K562 (cell line): ENCODE results near the gene SELENOW. TPM values are rescaled to one million over a fixed set of nuclear protein-coding genes. Genes with fewer than 3 reads are reported as not detected.
A peak's percentile ranks its signal among the peaks of the same experiment; 100 is the strongest.

Source experiments
- ATAC-seq: fragments of 200-7000 bp; cut with Tn5 transposase; 3 replicates; pipeline ENCODE4 v1.9.1; 2020; ENCODE audit warnings: moderate library complexity
- BruUV-seq: library from RNA; stranded (reverse); fragments of 400-500 nt; replicated peaks from 2 replicates; lab custom pipeline; 2021; lab: Mats Ljungman, UMichigan
- CTCF ChIA-PET: fragments of 300-600 bp; formaldehyde crosslinking; extraction: SDS; loops from one replicate; lab custom pipeline; 2021; ENCODE audit warnings: low intra/inter-chr PET ratio; lab: Yijun Ruan, JAX
- POLR2A ChIA-PET: fragments of 300-600, 350-650 bp; sonication (Branson Sonifier 250); formaldehyde crosslinking; extraction: SDS; loops from one replicate; lab custom pipeline; 2021; ENCODE audit warnings: antibody characterized with exemption, inconsistent platforms; lab: Yijun Ruan, JAX
- DNase-seq, 4 experiments: peaks; one replicate each; pipeline versions ENCODE4 v3.0.0 to v3.0.0-alpha.2; 2011 to 2018; ENCODE audit warnings: low spot score in 3 of 4, mixed read lengths in 3 of 4; ENCODE audit errors: extremely low read depth in 1 of 4
- FAIRE-seq: peaks from 2 replicates; lab custom pipeline; 2011; peaks lifted over from hg19 to GRCh38; lab: Jason Lieb, UNC
- H2AFZ ChIP-seq: 2 replicates; pipeline ENCODE4 v1.6.0; 2011; ENCODE audit warnings: low read depth, low read length, control low read depth, inconsistent platforms
- H3K27ac ChIP-seq: fragments of 200-600 bp; 3 replicates; pipeline ENCODE4 v1.8.0; 2011; ENCODE audit warnings: low read depth, mild to moderate bottlenecking, control low read depth, inconsistent platforms, low read length, moderate library complexity, mixed read lengths; ENCODE audit errors: extremely low read depth
- H3K27me3 ChIP-seq, 2 experiments: fragments of 300-600 bp in 1 of 2; 2 replicates in 1 of 2; 3 replicates in 1 of 2; pipeline versions ENCODE4 v1.6.0 to v1.8.0; 2011; ENCODE audit warnings: inconsistent platforms in 2 of 2, low read length in 2 of 2, mild to moderate bottlenecking in 1 of 2, mixed read lengths in 1 of 2, moderate library complexity in 1 of 2; ENCODE audit not compliant: control insufficient read depth in 2 of 2, insufficient read depth in 2 of 2
- H3K36me3 ChIP-seq: fragments of 300-600 bp; 3 replicates; pipeline ENCODE4 v1.8.0; 2011; ENCODE audit warnings: mild to moderate bottlenecking, low read length, inconsistent platforms; ENCODE audit not compliant: control insufficient read depth, insufficient read depth
- H3K4me1 ChIP-seq, 2 experiments: fragments of 200-600 bp in 1 of 2; replicated peaks in 1 of 2; 2 replicates in 1 of 2; 3 replicates in 1 of 2; pipeline versions ENCODE4 v1.5.1 to v1.8.0; 2011; ENCODE audit warnings: inconsistent platforms in 2 of 2, low read length in 2 of 2, mild to moderate bottlenecking in 1 of 2, mixed read lengths in 1 of 2, moderate library complexity in 1 of 2; ENCODE audit not compliant: control insufficient read depth in 2 of 2, insufficient read depth in 2 of 2
- H3K4me2 ChIP-seq: 2 replicates; pipeline ENCODE4 v1.6.1; 2011; ENCODE audit warnings: low read length, control low read depth, inconsistent platforms, mixed read lengths; ENCODE audit not compliant: insufficient read depth
- H3K4me3 ChIP-seq: fragments of 200-600 bp; sonication (generic), shearing (Covaris generic); 2 replicates; pipeline ENCODE4 v1.5.1; 2016; ENCODE audit warnings: control low read depth, inconsistent platforms
- H3K79me2 ChIP-seq: fragments of 200-600 bp; 3 replicates; pipeline ENCODE4 v1.8.0; 2011; ENCODE audit warnings: low read length, inconsistent platforms; ENCODE audit not compliant: control insufficient read depth, insufficient read depth
- H3K9ac ChIP-seq, 2 experiments: 2 replicates each; pipeline versions ENCODE4 v1.6.0 to v1.6.1; 2011; ENCODE audit warnings: low read depth in 2 of 2, low read length in 2 of 2, control low read depth in 1 of 2, inconsistent platforms in 1 of 2, mild to moderate bottlenecking in 1 of 2, mixed read lengths in 1 of 2; ENCODE audit not compliant: insufficient read depth in 1 of 2
- H3K9me1 ChIP-seq: one replicate; pipeline ENCODE4 v1.6.0; 2011; ENCODE audit warnings: inconsistent platforms, mild to moderate bottlenecking, low read length, moderate library complexity; ENCODE audit not compliant: control insufficient read depth, insufficient read depth
- H3K9me3 ChIP-seq: replicated peaks from 2 replicates; pipeline ENCODE4 v1.5.1; 2011; ENCODE audit warnings: low read depth, low read length, inconsistent platforms; ENCODE audit not compliant: control insufficient read depth, insufficient read depth
- H4K20me1 ChIP-seq: replicated peaks from 2 replicates; pipeline ENCODE4 v1.6.1; 2011; ENCODE audit warnings: low read length, inconsistent platforms, mixed read lengths; ENCODE audit not compliant: control insufficient read depth, insufficient read depth
- ARNT ChIP-seq, 2 experiments: fragments of 450-650 bp; IDR thresholded peaks; 2 replicates each; pipeline ENCODE4 v1.6.1; 2016; ENCODE audit warnings: mild to moderate bottlenecking in 1 of 2
- CBFA2T3 ChIP-seq: fragments of 450-650 bp; IDR thresholded peaks from 2 replicates; pipeline ENCODE4 v1.6.1; 2017
- NCOA1 ChIP-seq: fragments of 450-650 bp; IDR thresholded peaks from 2 replicates; pipeline ENCODE4 v1.6.1; 2016; ENCODE audit warnings: low read depth
- ZNF324 ChIP-seq: fragments of 250-450 bp; sonication (Bioruptor Pico); IDR thresholded peaks from 2 replicates; pipeline ENCODE4 v1.4.0; 2020; ENCODE audit warnings: mild to moderate bottlenecking
- WGBS: fragments of 100-300 bp; shearing (Covaris generic); methylation state at CpG from one replicate; pipeline ENCODE4 v1.1.6; 2016; ENCODE audit warnings: low coverage, mixed read lengths; ENCODE audit not compliant: insufficient coverage; ENCODE audit errors: missing lambda C conversion rate; 5-methylcytosine and 5-hydroxymethylcytosine counted together
- in situ Hi-C: fragments of 300-500 bp; cut with MboI; formaldehyde crosslinking; loops from 4 replicates; pipeline ENCODE4 v1.15.0; 2018; ENCODE audit warnings: inconsistent platforms, mixed read lengths
- intact Hi-C: fragments of 100-400 bp; cut with micrococcal nuclease; formaldehyde crosslinking; loops from 2 replicates; pipeline ENCODE4 v1.14.2; 2022
- polyA plus RNA-seq, 8 experiments: library from polyadenylated mRNA; depleted of rRNA in 4 of 8; stranded (reverse) in 5 of 8; unstranded in 3 of 8; fragments of >200 nt; fragmentation: Nextera tagmentation in 2 of 8; fragmentation: Illumina TruSeq in 1 of 8; extraction: Ambion mirVana in 2 of 8; extraction: Trizol in 1 of 8; gene quantifications; 2 replicates each; pipeline versions ENCODE4 v1.2.1 to v1.2.3, GENCODE V29; 2011 to 2014; ENCODE audit warnings: inconsistent platforms in 1 of 8, missing spikeins in 1 of 8
- total RNA-seq, 7 experiments: library from RNA; depleted of rRNA in 6 of 7; stranded (reverse); fragments of >200 nt in 6 of 7; fragmentation: Illumina TruSeq in 2 of 7; extraction: Trizol in 2 of 7; gene quantifications; 2 replicates each; pipeline versions ENCODE4 v1.2.1 to v1.2.3, GENCODE V29; 2011 to 2021; ENCODE audit warnings: low replicate concordance in 1 of 7
- TF ChIP-seq, protein P1 (sequence below): fragments of 450-650 bp; IDR thresholded peaks from 2 replicates; pipeline ENCODE4 v1.6.1; 2018; ENCODE audit warnings: mild to moderate bottlenecking, low read depth; ENCODE audit not compliant: partially characterized antibody
- TF ChIP-seq, protein P2 (sequence below): fragments of 450-650 bp; formaldehyde crosslinking; IDR thresholded peaks from 2 replicates; pipeline ENCODE4 v1.4.0; 2020; ENCODE audit warnings: mild to moderate bottlenecking, mixed read lengths

The SELENOW gene
- total and polyA plus RNA-seq, 9 of the 15 experiments (the other 6 are each of a cell fraction or from before 2014, with no cell fraction given): 91.9 to 279 (median 156) TPM

DNA sequence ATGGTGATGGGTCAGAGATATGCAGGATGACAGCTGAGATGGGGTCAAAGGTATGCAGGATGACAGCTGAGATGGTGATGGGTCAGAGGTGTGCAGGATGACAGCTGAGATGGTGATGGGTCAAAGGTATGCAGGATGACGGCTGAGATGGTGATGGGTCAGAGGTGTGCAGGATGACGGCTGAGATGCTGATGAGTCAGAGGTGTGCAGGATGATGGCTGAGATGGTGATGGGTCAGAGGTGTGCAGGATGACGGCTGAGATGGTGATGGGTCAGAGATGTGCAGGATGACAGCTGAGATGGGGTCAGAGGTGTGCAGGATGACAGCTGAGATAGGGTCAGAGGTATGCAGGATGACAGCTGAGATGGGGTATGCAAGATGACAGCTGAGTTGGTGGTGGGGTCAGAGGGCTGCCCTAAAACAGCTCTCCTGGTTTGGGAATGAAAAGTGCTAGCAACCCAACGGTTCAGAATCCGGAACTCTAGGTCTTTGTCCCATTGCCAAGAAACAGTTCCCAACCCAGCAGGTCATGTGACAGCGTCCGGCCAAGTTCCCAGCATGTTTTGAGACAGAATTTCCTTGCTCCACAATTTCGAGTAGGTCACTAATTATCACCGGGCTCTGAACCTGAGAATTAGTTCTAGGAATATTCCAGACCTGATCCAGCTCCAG lies 3.2 kb downstream of the SELENOW start:
- Histone ChIP-seq H3K9ac (no peak overlapping the region), H3K9me1 (peaks cover 3% of the 10 kb centered on the region), H3K36me3 (peaks cover 48% of the 10 kb centered on the region; the same call in 2 of the 3 replicates), H2AFZ (no peak overlapping the region), H3K4me1 (peaks cover 11 to 29% of the 10 kb centered on the region in 2 experiments; a peak in 3 of 5 replicates), H3K9me3 (no peaks in the 10 kb centered on the region), H3K27me3 (no peaks in the 10 kb centered on the region), H3K4me2 (no peak overlapping the region), H3K4me3 (no peak overlapping the region), H3K27ac (no peak overlapping the region), H3K79me2 (peaks cover 25% of the 10 kb centered on the region), H4K20me1 (no peaks in the 10 kb centered on the region)
- in situ Hi-C loops: no loop called here
- intact Hi-C loops: no loop called here
- no peak for ATAC-seq
- 86% methylated on average over 9 of the region's 9 CpGs for WGBS
- CTCF ChIA-PET: interaction anchor here (0.6 kb wide), 1 partner anchor 465 kb away, joined by 3 read pairs; no protein-coding TSS in a partner anchor
- no peak for FAIRE-seq
- DNase-seq: no peak
- TSS peak; percentile 17 for BruUV-seq
- POLR2A ChIA-PET: interaction anchor here (0.7 kb wide), 1 partner anchor 74 kb away, joined by 3 read pairs; no protein-coding TSS in a partner anchor
- TF ChIP-seq, protein P1, sequence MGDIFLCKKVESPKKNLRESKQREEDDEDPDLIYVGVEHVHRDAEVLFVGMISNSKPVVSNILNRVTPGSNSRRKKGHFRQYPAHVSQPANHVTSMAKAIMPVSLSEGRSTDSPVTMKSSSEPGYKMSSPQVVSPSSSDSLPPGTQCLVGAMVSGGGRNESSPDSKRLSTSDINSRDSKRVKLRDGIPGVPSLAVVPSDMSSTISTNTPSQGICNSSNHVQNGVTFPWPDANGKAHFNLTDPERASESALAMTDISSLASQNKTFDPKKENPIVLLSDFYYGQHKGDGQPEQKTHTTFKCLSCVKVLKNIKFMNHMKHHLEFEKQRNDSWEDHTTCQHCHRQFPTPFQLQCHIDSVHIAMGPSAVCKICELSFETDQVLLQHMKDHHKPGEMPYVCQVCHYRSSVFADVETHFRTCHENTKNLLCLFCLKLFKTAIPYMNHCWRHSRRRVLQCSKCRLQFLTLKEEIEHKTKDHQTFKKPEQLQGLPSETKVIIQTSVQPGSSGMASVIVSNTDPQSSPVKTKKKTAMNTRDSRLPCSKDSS: no peak
- no peak for TF ChIP-seq CBFA2T3
- TF ChIP-seq, protein P2, sequence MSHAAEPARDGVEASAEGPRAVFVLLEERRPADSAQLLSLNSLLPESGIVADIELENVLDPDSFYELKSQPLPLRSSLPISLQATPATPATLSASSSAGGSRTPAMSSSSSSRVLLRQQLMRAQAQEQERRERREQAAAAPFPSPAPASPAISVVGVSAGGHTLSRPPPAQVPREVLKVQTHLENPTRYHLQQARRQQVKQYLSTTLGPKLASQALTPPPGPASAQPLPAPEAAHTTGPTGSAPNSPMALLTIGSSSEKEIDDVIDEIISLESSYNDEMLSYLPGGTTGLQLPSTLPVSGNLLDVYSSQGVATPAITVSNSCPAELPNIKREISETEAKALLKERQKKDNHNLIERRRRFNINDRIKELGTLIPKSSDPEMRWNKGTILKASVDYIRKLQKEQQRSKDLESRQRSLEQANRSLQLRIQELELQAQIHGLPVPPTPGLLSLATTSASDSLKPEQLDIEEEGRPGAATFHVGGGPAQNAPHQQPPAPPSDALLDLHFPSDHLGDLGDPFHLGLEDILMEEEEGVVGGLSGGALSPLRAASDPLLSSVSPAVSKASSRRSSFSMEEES (CRISPR knock-in tag): peak; percentile 42
- TF ChIP-seq ZNF324 (CRISPR knock-in tag): no peak
- 0 out of 4 replicates have a peak, but pooled peaks of 1 of the 2 experiments have one; percentile 20 for TF ChIP-seq ARNT (IDR thresholded peaks at IDR 0.05)
- no peak for TF ChIP-seq NCOA1
- TF ChIP-seq, all 486 proteins: peak for 2
